Activated CD8-positive, alpha-beta memory T cell treated with anti-CD3 and anti-CD28 coated beads for 36 hours (primary cell): ENCODE measurements around the gene EXOC3L1. TPM values are rescaled to one million over a fixed set of nuclear protein-coding genes. Genes with fewer than 3 reads are reported as not detected.

Experiments used
- CTCF ChIA-PET: fragments of 350-600 bp; sonication (Branson Sonifier 250); formaldehyde crosslinking; loops from one replicate; lab custom pipeline; 2021; ENCODE audit warnings: antibody characterized with exemption; lab: Charles Lee
- POLR2A ChIA-PET: fragments of 350-600 bp; sonication (Branson Sonifier 250); formaldehyde crosslinking; loops from one replicate; lab custom pipeline; 2021; ENCODE audit warnings: antibody characterized with exemption; lab: Charles Lee
- total RNA-seq, 2 experiments: library from RNA; stranded (reverse); gene quantifications; one replicate each; pipeline ENCODE4 v1.2.3, GENCODE V29; 2021

Gene EXOC3L1
- total RNA-seq, 2 experiments from 2014 or later, result 0.19 TPM; not detected in 1

DNA sequence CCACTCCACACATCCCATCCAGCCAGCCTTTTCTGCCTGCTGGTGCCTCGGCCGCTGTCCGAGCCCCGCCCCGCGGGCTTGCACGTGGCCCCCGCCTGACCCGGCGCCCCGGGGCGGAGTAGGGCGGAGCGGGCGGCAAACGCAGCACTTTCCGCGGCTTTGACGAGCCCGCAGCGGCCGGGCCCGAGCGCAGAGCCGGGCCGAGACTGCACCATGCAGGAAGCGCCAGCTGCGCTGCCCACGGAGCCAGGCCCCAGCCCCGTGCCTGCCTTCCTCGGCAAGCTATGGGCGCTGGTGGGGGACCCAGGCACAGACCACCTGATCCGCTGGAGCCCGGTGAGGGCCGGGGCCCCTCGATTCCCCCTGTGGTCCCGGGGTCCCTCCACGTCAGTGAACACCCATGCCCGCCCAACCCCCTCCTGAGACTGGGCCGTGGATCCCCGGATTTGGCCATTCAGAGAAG, 25.3 kb downstream of the EXOC3L1 start, which contains the start of gene HSF4:
TSS of gene HSF4 (plus strand) at position 147 of the 463 bp plus-strand sequence. CDS start at position 214, 67 bp downstream.
- ChIA-PET CTCF (interaction anchor here (0.7 to 4.1 kb wide), 4 partner anchors 9 to 288 kb away, joined by 3 to 26 read pairs (median 6); no protein-coding TSS in a partner anchor), POLR2A (interaction anchor here (2.2 kb wide), 1 partner anchor 10 kb away, joined by 10 read pairs; no protein-coding TSS in a partner anchor)

DNA sequence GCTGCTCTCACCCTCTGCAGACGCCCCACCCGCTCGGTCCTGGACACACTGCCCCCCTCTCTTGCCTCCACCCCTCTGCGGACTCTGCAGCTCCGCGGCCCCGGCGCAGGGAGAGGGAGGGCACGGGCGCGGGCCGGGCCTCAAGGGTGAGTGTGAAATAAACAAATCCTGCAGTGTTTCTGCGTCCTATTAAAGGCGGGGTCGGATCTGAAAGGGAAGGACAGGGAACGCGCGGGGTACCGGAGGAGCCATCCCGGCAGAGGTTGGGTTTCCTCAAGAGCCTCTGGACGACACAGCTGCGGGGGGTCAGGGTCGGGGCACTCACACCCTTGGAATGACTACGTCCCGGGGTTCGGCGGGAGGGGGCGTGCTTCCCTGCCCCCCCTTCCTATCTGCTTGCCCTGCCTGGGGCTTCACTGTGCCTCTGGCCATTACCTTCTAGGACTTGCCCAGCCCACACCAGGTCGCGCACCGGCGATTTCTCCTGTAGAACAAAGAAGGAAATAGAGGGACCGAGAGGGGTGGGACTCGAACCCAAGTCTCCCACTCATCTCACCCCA, 25.9 kb downstream of the EXOC3L1 start:
- ChIA-PET POLR2A (interaction anchor here (2.2 kb wide), 1 partner anchor 11 kb away, joined by 10 read pairs; no protein-coding TSS in a partner anchor), CTCF (interaction anchor here (0.9 to 4.1 kb wide), 7 partner anchors 9 to 207 kb away, joined by 3 to 26 read pairs (median 6); no protein-coding TSS in a partner anchor)

DNA sequence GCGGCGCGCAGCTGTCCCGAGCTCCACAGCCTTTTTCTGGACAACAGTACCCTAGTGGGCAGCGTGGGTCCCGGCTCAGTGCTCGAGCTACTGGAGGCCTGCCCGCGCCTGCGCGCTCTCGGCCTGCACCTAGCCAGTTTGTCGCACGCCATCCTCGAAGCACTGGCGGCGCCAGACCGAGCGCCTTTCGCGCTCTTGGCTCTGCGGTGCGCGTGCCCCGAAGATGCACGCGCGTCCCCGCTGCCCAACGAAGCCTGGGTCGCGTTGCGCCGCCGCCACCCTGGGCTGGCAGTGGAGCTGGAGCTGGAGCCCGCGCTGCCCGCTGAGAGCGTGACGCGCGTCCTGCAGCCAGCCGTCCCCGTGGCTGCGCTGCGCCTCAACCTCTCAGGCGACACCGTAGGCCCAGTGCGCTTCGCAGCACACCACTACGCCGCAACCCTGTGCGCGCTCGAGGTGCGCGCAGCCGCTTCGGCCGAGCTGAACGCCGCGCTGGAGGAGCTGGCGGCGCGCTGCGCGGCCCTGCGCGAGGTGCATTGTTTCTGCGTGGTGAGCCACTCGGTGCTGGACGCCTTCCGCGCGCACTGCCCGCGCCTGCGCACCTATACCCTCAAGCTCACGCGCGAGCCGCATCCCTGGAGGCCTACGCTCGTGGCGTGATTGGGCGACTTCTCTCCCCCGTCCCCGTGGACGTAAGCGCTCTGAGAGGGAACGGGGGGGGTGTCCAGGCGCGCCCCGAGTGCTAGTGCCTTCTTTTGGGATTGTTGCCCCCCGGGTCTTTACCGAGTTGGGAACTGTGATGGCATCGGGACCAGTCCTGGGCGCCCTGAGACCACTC, 26.6 kb downstream of the EXOC3L1 start:
- POLR2A ChIA-PET, result interaction anchor here (0.9 to 1.1 kb wide), 2 partner anchors 10 to 11 kb away, joined by 3 to 4 read pairs; no protein-coding TSS in a partner anchor
- CTCF ChIA-PET, result interaction anchor here (0.9 to 4.1 kb wide), 9 partner anchors 8 to 206 kb away, joined by 3 to 26 read pairs (median 4); no protein-coding TSS in a partner anchor

DNA sequence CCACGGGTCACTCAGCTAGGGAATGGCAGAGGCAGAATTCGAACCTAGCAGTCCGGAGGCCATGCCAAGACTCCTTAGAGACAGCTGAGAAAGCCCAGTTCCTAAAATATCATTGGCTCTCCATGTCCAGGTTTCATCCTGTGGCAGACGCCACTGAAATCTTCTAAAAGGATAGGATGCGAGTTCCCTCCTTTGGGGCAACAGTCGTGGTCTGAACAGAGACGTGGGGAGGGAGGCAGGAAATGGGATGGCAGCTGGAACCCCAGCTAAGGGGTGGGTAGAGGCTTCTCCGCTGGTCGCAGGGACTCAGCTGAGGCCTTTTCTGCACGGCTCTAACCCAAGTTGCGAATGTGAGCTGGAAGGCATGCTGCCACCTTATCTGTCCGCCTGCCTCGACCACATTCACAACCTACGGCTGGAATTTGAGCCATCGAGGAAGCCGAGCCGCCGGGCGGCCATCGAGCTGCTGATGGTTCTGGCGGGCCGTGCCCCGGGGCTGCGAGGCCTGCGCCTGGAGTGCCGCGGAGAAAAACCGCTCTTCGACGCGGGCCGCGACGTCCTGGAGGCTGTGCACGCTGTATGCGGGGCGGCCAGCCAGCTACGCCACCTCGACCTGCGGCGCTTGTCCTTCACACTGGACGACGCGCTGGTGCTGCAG, 27.3 kb downstream of the EXOC3L1 start:
- ChIA-PET CTCF (interaction anchor here (0.6 to 4.1 kb wide), 9 partner anchors 7 to 209 kb away, joined by 3 to 26 read pairs (median 5); no protein-coding TSS in a partner anchor), POLR2A (interaction anchor here (0.6 to 1.1 kb wide), 4 partner anchors 9 to 1594 kb away, joined by 3 to 4 read pairs (median 4); no protein-coding TSS in a partner anchor)

DNA sequence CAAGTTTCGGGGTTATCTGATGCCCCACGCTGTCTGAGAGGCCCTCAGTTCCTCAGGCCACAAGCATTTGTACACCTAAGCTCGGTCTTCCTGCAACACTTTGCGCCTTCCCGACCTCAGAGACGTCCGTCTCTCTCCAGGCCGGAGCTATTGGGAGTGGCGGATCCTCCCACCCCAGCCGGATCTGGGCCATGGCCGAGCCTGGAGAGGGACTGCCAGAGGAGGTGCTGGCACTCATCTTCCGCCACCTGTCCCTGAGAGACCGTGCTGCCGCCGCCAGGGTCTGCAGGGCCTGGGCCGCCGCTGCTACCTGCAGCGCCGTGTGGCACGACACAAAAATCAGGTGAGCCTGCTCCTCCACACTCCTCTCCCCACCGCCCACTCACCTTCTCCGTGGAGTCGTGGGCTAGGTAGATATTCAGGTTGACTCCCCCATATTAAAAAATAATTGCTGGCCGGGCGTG, 28.3 kb downstream of the EXOC3L1 start:
- CTCF ChIA-PET, result interaction anchor here (1.2 to 4.1 kb wide), 5 partner anchors 9 to 183 kb away, joined by 5 to 26 read pairs (median 6); partner anchors contain the start of gene NOL3
- POLR2A ChIA-PET, result interaction anchor here (0.5 kb wide), 1 partner anchor 229 kb away, joined by 3 read pairs; no protein-coding TSS in a partner anchor

DNA sequence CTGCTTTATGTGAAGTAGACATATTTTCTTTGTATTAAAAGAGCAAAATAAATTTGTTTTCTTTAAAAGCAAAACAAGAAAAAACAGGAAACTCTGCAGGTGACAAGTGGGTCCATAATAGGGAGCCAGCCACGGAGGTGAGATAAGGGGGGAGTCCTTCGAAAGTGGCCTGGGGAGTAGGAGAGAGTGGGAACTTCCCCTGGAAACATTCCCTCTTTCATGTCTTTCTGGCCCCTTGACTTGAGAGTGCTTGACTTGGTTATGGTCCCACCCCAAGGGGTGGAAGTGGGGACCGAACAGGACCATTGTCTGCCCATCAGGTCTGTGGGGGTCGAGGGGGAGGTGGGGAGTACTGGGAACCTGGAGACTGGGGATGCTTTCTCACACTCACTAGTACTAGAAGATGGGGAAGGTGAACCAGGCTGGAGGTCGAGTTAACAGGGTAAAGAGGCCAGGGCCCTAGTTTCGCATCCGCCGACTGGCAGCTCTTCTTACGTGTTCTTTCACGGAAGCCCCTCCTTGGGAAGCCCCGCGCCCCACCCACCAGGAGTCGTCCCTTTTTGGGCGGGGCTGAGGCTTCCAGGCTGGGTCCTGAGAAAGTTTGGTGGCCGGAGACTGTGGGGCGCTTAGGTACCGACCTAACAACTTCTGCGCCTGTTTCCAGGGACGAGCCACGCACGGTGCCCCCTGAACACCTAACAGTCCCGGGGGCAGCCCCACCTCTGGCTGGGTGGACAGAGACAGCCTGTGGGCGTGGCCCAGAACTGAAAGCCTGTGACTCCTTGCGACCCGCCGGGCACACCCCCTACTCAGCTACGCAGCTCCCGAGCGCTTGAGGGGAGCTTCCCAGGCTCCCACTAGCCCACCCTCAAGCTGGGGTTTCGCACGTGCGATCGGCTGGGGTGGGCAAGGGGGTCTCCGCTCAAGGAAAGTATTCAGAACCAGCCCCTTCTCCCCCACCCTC, 31.0 kb downstream of the EXOC3L1 start:
- POLR2A ChIA-PET, result interaction anchor here (0.6 to 2.6 kb wide), 7 partner anchors 12 to 284 kb away, joined by 3 to 14 read pairs (median 5); partner anchors contain the start of gene NOL3
- CTCF ChIA-PET, result interaction anchor here (0.6 to 5.8 kb wide), 5 partner anchors 16 to 222 kb away, joined by 3 to 63 read pairs (median 5); no protein-coding TSS in a partner anchor

DNA sequence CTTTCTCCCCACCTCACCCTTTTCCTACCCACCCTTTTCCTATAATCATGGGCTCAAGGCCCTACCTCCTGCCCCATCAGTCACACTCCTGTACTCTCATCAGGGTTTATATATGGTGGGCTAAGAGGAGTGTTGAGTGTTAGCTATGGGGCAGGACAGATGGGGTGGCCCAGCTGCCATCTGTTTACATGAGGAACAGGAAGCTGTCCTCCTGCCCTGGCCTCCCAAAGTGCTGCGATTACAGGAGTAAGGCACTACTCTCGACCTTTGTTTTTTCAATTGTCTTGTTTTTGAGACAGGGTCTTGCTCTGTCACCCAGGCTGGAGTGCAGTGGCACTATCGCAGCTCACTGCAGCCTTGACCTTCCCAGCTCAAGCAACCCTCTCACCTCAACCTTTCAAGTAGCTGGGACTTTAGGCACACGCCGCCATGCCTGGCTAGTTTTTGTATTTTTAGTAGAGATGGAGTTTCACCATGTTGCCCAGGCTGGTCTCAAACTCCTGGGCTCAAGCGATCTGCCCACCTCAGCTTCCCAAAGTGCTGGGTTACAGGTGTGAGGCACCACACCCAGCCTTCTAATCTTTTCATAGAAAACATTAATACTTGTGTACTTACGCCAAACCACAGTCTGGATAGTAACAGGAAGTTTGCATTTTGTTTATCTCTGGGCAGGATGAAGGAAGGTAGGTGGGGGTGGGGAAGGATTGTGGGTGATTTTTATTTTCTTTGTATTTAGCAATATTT, 31.9 kb downstream of the EXOC3L1 start:
- ChIA-PET CTCF (interaction anchor here (1.0 to 5.8 kb wide), 7 partner anchors 12 to 200 kb away, joined by 3 to 63 read pairs (median 7); partner anchors contain the start of gene NOL3), POLR2A (interaction anchor here (0.6 to 2.6 kb wide), 6 partner anchors 13 to 284 kb away, joined by 4 to 14 read pairs (median 6); partner anchors contain the start of gene NOL3)

DNA sequence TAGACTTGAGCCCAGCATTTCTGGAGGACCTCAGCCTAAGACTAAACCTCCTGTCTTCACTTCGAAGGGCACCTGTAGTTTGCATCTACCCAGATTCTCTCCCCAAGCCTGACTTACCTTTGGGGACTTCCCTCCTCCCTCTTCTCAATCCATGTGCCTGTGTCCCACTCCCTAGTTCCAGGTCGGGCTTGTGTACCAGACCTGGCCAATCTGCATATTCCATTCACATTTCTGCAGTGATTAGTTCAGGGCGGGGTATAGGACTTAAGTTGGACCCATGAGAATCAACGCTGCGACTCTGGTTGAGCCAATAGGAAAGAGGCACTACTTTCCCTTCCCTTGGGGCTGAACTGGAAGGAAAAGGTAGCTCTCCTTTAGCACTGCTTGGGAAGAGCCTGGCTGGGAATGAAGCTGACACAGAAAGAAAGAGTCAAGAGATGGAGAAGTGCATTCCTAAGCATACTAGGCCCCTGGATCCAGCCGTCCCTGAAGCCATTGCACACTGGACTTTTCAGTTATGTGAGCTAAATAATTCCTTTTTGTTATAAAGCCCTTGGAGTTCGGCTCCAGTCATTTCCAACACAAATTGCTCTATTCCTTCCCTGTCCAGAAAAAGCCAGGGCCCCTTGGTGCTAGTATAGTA, 32.7 kb downstream of the EXOC3L1 start:
- ChIA-PET CTCF (interaction anchor here (0.6 to 5.8 kb wide), 11 partner anchors 13 to 204 kb away, joined by 3 to 63 read pairs (median 5); partner anchors contain the start of gene NOL3), POLR2A (no interaction called here)

DNA sequence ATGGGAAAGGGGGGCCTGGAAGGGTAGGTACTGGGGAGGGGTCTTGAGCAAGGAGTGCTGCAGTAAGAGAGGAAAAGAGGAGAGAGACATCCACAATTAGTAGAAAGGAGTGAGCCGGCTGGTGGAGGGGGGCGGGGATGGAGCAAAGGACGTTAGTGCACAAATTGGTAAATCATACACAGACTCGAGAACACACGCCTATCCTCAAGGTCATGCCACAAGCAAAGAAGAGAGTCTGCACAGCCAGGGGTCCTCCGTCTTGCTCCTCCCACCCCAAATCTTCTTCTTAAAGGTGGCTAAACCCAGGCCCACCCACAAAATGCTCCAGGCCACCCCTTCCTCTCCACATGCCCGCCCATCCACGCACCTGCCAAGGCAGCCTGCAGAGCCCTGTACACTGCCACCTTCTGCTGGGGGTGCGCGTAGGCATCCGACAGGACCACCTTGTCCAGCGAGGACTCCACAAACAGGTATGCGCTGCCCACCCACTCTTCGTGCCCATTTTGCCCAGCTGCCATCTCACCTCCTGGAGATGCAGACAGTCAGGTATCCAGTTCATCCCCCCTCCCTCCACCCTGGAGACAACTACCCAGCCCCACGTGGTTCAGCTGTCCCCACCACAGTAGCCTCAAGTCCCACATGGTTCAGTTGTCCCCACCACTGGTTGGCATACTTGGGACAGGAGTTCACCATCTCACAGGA, 33.6 kb downstream of the EXOC3L1 start:
- POLR2A ChIA-PET, result no interaction called here

DNA sequence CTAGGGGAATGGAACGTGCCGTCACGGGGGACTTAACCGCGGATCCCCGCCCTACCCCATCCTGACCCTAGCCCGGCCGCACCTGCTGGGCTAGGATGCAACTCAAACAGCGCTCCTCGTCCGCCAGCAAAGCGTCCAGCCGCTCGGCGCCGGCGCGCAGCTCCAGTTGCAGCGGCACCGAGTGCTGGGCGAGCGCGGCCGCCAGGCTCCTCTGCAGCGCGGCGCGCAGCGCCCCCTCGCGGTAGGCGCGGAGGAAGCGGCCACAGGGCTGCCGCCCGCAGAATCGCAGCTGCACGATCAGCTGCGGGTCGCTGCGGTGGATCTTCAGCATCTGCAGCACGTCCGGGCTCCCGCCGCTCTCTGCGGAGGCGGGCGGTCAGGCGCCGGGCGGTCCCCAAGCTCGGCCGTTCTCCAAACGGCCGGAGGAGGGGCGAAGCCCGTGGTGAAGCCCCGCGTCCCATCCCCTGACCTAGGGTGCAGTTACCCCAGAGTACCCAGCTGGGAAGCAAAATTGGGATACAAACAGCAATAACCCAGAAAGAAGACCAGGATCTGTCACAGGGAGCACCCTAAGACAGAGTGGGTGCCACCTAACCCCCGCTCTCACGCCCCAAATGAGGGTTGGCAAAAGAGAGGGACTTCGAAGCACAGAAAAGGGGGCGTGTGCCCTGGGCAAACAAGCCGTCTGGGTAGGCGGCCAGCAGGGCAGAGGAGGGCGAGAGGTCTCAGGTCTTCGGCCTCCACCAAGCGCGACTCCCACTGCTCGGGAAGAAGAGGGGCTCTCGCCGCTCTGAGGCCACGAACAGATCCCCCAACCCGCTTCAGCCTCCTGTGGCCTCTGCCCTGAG, 34.4 kb downstream of the EXOC3L1 start:
- ChIA-PET CTCF (interaction anchor here (0.6 to 5.8 kb wide), 54 partner anchors 8 to 211 kb away, joined by 3 to 63 read pairs (median 5); partner anchors contain the start of genes CBFB, CES4A, E2F4 and EXOC3L1), POLR2A (interaction anchor here (0.6 to 1.2 kb wide), 3 partner anchors 11 to 137 kb away, joined by 3 to 8 read pairs (median 5); no protein-coding TSS in a partner anchor)

More for the DNA sequence above, 33.6 kb downstream of the EXOC3L1 start:
- CTCF ChIA-PET, result interaction anchor here (0.6 to 5.8 kb wide), 21 partner anchors 14 to 212 kb away, joined by 3 to 63 read pairs (median 5); partner anchors contain the start of genes CES4A, EXOC3L1 and NOL3

DNA sequence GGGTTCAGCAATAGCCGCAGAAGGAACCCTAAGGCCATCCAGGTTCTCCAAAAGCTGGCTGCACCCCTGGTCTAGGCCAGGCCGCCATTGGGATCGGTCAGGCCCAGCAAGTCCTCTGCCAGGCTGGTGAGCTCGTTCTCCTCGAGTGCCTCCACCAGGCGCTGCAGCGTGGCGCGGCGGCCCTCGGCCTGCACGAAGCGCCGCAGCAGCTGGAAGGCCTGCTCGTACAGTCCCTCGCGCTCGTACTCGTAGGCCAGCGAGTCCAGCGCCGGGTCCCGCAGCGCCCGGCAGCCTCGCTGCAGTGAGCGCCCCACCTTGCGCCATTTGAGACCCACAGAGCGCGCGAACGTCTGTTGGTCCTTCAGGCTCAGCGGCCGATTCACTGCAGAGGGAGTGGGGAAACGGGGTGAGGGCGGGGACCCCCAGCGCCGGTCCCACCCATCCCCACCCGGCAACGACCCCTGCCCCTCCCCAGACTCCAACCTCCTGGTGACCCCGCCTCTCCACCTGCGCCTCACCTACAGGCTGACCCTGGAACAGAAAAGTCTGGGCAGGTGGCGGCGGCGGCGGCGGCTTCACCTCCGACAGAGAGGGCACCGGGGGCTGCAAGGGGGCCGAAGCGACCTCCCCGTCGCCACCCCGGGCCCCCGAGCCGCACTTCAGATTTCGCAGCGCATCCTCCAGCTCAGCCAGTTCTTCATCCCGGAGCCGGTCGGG, 35.2 kb downstream of the EXOC3L1 start:
- ChIA-PET CTCF (interaction anchor here (0.7 to 5.8 kb wide), 52 partner anchors 9 to 274 kb away, joined by 3 to 63 read pairs (median 5); partner anchors contain the start of genes CBFB, CES3, CES4A and E2F4), POLR2A (interaction anchor here (0.9 to 1.2 kb wide), 2 partner anchors 11 to 136 kb away, joined by 5 to 8 read pairs; no protein-coding TSS in a partner anchor)

DNA sequence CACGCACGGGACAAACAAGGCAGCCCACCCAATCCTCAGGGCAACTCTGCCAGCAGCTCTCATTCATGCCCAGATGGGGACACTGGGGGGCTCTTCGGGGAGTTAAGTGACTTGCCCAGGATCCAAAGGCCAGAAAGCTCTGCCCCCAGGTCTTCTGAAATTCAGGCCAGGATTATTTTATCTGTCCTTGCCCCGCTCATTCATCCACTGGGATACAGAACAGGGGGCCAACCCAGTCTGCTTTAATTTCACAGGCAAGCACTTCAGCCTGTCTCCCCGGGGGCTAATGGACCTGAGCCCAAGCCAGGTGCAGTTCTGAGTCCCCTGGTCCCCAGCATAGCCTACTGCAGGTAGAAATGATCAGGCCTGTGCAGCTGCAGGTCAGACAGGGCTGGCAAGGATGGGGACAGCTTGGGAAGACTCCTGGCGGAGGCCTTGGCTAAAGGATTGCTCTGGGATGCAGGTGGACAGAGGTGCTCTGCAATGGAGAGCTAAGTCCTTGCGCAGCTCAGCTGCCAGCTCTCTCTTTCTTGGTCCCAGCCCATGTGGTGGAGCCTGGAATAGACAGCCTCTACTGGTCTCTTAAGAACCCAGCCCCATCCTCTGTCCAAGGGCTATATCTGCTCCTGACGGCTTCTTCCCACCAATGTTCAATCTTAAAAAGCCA, 38.4 kb downstream of the EXOC3L1 start:
- ChIA-PET POLR2A (interaction anchor here (1.3 kb wide), 1 partner anchor 134 kb away, joined by 3 read pairs; no protein-coding TSS in a partner anchor), CTCF (interaction anchor here (0.8 to 2.2 kb wide), 10 partner anchors 11 to 189 kb away, joined by 3 to 13 read pairs (median 3); no protein-coding TSS in a partner anchor)
